Uterus (tissue), 4 donors: ENCODE data around the gene CEP89. TPM values are rescaled to one million over a fixed set of nuclear protein-coding genes. Genes with fewer than 3 reads are reported as not detected.

Experiments used
- DNase-seq, 2 donors: peaks; one replicate each; pipeline ENCODE4 v3.0.0-alpha.2; 2019 to 2020
- H3K27ac ChIP-seq, 2 donors: fragments of 200-600 bp; sonication (generic); 1 replicate in 1 of 2; 2 replicates in 1 of 2; pipeline ENCODE4 v1.5.1; 2016 to 2018
- H3K27me3 ChIP-seq, 2 donors: fragments of 200-600 bp; sonication (generic); one replicate each; pipeline ENCODE4 v1.5.1; 2018 to 2019; ENCODE audit warnings: control low read depth in 1 of 2
- H3K36me3 ChIP-seq, 2 donors: fragments of 200-600 bp; sonication (generic); one replicate each; pipeline ENCODE4 v1.5.1; 2019; ENCODE audit warnings: control low read depth in 1 of 2
- H3K4me1 ChIP-seq, 2 donors: fragments of 200-600 bp; sonication (generic); one replicate each; pipeline ENCODE4 v1.5.1; 2018 to 2019; ENCODE audit warnings: control low read depth in 1 of 2
- H3K4me3 ChIP-seq, 2 donors: fragments of 200-600 bp; sonication (generic); 1 replicate in 1 of 2; 2 replicates in 1 of 2; pipeline ENCODE4 v1.5.1; 2018 to 2019; ENCODE audit warnings: mild to moderate bottlenecking in 1 of 2
- H3K9me3 ChIP-seq, 2 donors: fragments of 200-600 bp; sonication (generic); one replicate each; pipeline ENCODE4 v1.5.1; 2019; ENCODE audit warnings: control low read depth in 1 of 2
- POLR2A ChIP-seq, 2 donors: fragments of 450-650 bp; IDR thresholded peaks; one replicate each; pipeline ENCODE4 v1.6.1; 2016; ENCODE audit warnings: antibody characterized with exemption in 2 of 2, mild to moderate bottlenecking in 1 of 2, moderate library complexity in 1 of 2
- intact Hi-C: fragments of 100-400 bp; cut with DNase I; formaldehyde crosslinking; loops from one replicate; pipeline ENCODE4 v1.15.1; 2023; ENCODE audit warnings: low total_unique reads
- total RNA-seq, 4 donors: library from RNA; depleted of rRNA in 3 of 4; stranded (reverse); fragments of >200 nt in 3 of 4; gene quantifications; one replicate each; pipeline versions ENCODE4 v1.1.0 to v1.2.4, GENCODE V29; 2014 to 2023
- TF ChIP-seq, protein P1 (sequence below), 4 experiments: fragments of 200-600 bp in 2 of 4; fragments of 450-650 bp in 2 of 4; sonication (generic) in 2 of 4; IDR thresholded peaks; one replicate each; pipeline ENCODE4 v1.5.1; 2016 to 2019; ENCODE audit warnings: antibody characterized with exemption in 4 of 4, mild to moderate bottlenecking in 2 of 4, moderate library complexity in 1 of 4
- donor health status: DM: yes; HTN: yes; CAD: no.

The CEP89 gene
- total RNA-seq, 4 donors from 2014 or later, result 5.1 to 29.2 (median 10.6) TPM

DNA sequence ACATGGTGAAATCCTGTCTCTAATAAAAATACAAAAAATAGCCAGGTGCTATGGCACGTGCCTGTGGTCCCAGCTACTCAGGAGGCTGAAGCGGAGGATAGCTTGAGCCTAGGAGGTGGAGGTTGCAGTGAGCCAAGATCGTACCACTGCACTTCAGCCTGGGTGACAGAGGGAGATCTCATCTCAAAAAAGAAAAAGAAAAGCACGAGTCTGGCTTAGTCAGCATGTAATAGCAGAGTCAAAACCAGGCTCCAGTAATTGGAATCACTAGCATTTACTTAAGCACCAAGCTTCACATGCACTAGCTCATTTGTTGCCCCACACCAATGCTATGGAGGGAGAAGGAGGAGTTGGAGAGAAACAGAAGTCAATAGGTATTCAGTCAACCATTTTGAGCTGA, 60.3 kb downstream of the CEP89 start:
- no peak for DNase-seq
- intact Hi-C loops, result no loop called here
- Histone ChIP-seq H3K27me3 (no peaks in the 10 kb centered on the region), H3K4me1 (no peaks in the 10 kb centered on the region), H3K4me3 (no peak overlapping the region), H3K36me3 (no peaks in the 10 kb centered on the region), H3K27ac (no peak overlapping the region), H3K9me3 (no peaks in the 10 kb centered on the region)
- TF ChIP-seq POLR2A (IDR thresholded peaks at IDR 0.05), result no peak

DNA sequence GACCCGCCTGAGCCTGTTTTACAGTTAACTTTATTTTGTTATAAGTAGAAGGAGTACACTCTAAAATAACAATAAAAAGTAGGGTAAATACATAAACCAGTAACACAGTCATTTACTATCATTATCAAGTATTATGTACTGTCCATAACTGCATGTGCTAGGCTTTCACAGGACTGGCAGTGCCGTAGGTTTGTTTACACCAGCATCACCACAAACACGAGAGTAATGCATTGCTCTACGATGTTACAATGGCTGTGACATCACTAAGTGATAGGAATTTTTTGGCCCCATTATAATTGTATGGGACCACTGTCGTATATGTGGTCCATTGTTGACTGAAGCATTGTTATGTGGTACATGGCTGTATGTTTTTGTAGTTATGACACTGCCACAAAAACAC, 60.9 kb downstream of the CEP89 start:
- Histone ChIP-seq H3K4me1 (no peaks in the 10 kb centered on the region), H3K27me3 (no peaks in the 10 kb centered on the region), H3K27ac (no peak overlapping the region), H3K4me3 (no peak overlapping the region), H3K36me3 (no peaks in the 10 kb centered on the region), H3K9me3 (peaks cover 0 to under 1% of the 10 kb centered on the region in 2 donors)
- TF ChIP-seq POLR2A (IDR thresholded peaks at IDR 0.05), result no peak
- TF ChIP-seq, protein P1, sequence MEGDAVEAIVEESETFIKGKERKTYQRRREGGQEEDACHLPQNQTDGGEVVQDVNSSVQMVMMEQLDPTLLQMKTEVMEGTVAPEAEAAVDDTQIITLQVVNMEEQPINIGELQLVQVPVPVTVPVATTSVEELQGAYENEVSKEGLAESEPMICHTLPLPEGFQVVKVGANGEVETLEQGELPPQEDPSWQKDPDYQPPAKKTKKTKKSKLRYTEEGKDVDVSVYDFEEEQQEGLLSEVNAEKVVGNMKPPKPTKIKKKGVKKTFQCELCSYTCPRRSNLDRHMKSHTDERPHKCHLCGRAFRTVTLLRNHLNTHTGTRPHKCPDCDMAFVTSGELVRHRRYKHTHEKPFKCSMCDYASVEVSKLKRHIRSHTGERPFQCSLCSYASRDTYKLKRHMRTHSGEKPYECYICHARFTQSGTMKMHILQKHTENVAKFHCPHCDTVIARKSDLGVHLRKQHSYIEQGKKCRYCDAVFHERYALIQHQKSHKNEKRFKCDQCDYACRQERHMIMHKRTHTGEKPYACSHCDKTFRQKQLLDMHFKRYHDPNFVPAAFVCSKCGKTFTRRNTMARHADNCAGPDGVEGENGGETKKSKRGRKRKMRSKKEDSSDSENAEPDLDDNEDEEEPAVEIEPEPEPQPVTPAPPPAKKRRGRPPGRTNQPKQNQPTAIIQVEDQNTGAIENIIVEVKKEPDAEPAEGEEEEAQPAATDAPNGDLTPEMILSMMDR (IDR thresholded peaks at IDR 0.05), result no peak
- intact Hi-C loops, result no loop called here
- no peak for DNase-seq

DNA sequence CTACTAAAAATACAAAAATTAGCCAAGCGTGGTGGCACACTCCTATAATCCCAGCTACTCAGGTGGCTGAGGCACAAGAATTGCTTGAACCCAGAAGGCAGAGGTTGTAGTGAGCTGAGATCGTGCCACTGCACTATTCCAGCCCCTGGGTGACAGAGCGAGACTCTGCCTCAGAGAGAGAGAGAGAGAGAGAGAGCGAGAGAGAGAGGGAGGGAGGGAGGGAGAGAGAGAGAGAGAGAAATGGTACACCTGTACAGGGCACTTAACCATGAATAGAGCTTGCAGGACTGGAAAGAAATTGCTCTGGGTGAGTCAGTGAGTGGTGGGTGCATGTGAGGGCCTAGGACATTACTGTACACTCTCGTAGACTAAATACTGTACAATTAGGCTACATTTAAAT, 61.7 kb downstream of the CEP89 start:
- Histone ChIP-seq H3K27me3 (no peaks in the 10 kb centered on the region), H3K9me3 (peaks cover 0 to 9% of the 10 kb centered on the region in 2 donors), H3K27ac (no peak overlapping the region), H3K4me1 (no peaks in the 10 kb centered on the region), H3K36me3 (no peaks in the 10 kb centered on the region), H3K4me3 (no peak overlapping the region)
- no peak for DNase-seq
- no peak for TF ChIP-seq POLR2A (IDR thresholded peaks at IDR 0.05)
- TF ChIP-seq, protein P1 (IDR thresholded peaks at IDR 0.05), result no peak
- intact Hi-C loops, result no loop called here

DNA sequence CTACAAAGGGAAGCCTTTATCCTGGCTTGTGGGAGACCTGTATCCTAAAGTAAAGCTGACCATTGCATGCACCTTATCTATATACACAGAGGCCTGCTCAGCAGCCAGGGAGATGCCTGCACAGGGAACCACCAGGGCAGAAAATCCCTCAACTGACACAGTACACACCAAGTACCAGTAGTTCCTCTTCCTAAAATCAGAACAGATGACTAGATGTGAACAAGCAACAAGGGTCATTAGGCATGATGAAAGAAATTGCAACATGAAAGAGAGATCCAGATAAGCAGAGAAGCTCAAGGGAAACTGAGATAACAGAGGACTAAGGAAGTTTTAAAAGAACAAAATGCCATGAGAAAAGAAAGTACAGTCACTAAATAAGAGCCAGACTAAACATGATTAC, 62.5 kb downstream of the CEP89 start:
- intact Hi-C loops, result no loop called here

DNA sequence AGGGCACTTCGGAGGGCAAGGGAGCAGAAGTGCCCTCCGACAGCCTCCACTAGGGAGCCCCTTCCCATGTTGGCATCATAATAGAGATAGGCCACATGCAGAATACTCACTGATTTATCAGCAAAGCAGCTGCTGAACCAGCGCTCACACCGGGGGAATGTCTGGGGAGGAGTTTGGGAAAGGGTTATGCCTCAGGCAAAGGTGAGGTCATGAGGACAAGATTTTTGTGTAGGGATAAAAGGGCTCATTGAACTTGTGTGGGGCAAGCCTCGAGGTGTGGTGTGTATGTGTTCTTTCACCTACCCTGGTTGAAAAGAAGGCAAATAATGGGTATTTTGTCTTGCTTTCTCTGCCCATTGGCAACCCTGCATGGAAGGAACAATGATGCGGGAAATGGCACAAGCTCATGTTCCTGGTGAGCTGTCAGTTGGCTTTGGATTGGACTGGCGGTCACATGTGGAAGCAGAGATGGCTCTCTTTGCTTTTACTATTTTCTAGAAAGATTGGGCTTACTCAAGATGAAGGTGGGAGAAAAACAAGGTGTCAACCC, 63.0 kb downstream of the CEP89 start:
- no peaks in the 10 kb centered on the region for H3K36me3 ChIP-seq

More for the DNA sequence above, 62.5 kb downstream of the CEP89 start:
- TF ChIP-seq, protein P1 (IDR thresholded peaks at IDR 0.05), result no peak
- no peak for TF ChIP-seq POLR2A (IDR thresholded peaks at IDR 0.05)
- no peak for DNase-seq
- Histone ChIP-seq H3K9me3 (peaks cover 0 to 9% of the 10 kb centered on the region in 2 donors), H3K4me1 (no peaks in the 10 kb centered on the region), H3K27ac (no peak overlapping the region), H3K36me3 (no peaks in the 10 kb centered on the region), H3K27me3 (no peaks in the 10 kb centered on the region), H3K4me3 (no peak overlapping the region)

More for the DNA sequence above, 63.0 kb downstream of the CEP89 start:
- H3K9me3 ChIP-seq, result peaks cover 0 to 9% of the 10 kb centered on the region in 2 donors
- H3K4me1 ChIP-seq, result no peaks in the 10 kb centered on the region
- intact Hi-C loops, result no loop called here
- TF ChIP-seq, protein P1 (IDR thresholded peaks at IDR 0.05), result no peak
- TF ChIP-seq POLR2A (IDR thresholded peaks at IDR 0.05), result no peak
- no peak for DNase-seq
- H3K4me3 ChIP-seq, result no peak overlapping the region
- H3K27ac ChIP-seq, result no peak overlapping the region
- H3K27me3 ChIP-seq, result no peaks in the 10 kb centered on the region
